Loucy (cell line): ENCODE data around the gene SELL.
"Not testable (repeated sequence)": the region's sequence is repeated elsewhere in the genome, so short reads cannot be mapped to it uniquely, and the experiment has no call there.

Experiments used
- H2AFZ ChIP-seq: fragments of 200-600 bp; sonication (generic); 2 replicates; pipeline ENCODE4 v1.6.0; 2016; ENCODE audit warnings: antibody characterized with exemption, mild to moderate bottlenecking, low read length, moderate library complexity
- H3F3A ChIP-seq: fragments of 200-600 bp; 2 replicates; pipeline ENCODE4 v1.6.0; 2016; ENCODE audit warnings: antibody characterized with exemption, low read depth, mild to moderate bottlenecking
- H3K27me3 ChIP-seq: fragments of 200-600 bp; sonication (generic); 2 replicates; pipeline ENCODE4 v1.6.1; 2014; ENCODE audit warnings: low read length, mild to moderate bottlenecking; ENCODE audit not compliant: insufficient read depth, poor library complexity, severe bottlenecking
- H3K36me3 ChIP-seq: fragments of 200-600 bp; sonication (generic); 2 replicates; pipeline ENCODE4 v1.6.1; 2016; ENCODE audit warnings: low read length; ENCODE audit not compliant: insufficient read depth
- H3K4me1 ChIP-seq: fragments of 200-600 bp; sonication (generic); 2 replicates; pipeline ENCODE4 v1.5.1; 2014; ENCODE audit warnings: low read length, mild to moderate bottlenecking; ENCODE audit not compliant: insufficient read depth, poor library complexity, severe bottlenecking
- H3K4me2 ChIP-seq: fragments of 200-600 bp; sonication (generic); 2 replicates; pipeline ENCODE4 v1.6.0; 2014; ENCODE audit warnings: antibody characterized with exemption, low read length, low read depth, mild to moderate bottlenecking; ENCODE audit not compliant: poor library complexity, severe bottlenecking
- H3K4me3 ChIP-seq: fragments of 200-600 bp; sonication (generic); 2 replicates; pipeline ENCODE4 v1.5.1; 2014; ENCODE audit warnings: low read length, mild to moderate bottlenecking, mixed read lengths; ENCODE audit not compliant: poor library complexity, severe bottlenecking
- H3K79me2 ChIP-seq: fragments of 200-600 bp; sonication (generic); 2 replicates; pipeline ENCODE4 v1.6.1; 2014; ENCODE audit warnings: low read length; ENCODE audit not compliant: insufficient read depth
- H3K9ac ChIP-seq: fragments of 200-600 bp; sonication (generic); 2 replicates; pipeline ENCODE4 v1.6.0; 2014; ENCODE audit warnings: mild to moderate bottlenecking, low read depth, low read length, moderate library complexity; ENCODE audit not compliant: poor library complexity, severe bottlenecking
- H3K9me2 ChIP-seq: fragments of 200-600 bp; sonication (generic); replicated peaks from 2 replicates; pipeline ENCODE4 v1.6.1; 2016; ENCODE audit warnings: low read depth, low read length, mixed read lengths
- H3K9me3 ChIP-seq: fragments of 200-600 bp; sonication (generic); 2 replicates; pipeline ENCODE4 v1.6.1; 2014; ENCODE audit warnings: mild to moderate bottlenecking, antibody characterized with exemption, low read length, low read depth; ENCODE audit not compliant: insufficient read depth
- H4K20me1 ChIP-seq: fragments of 200-600 bp; sonication (generic); 2 replicates; pipeline ENCODE4 v1.6.0; 2014; ENCODE audit warnings: antibody characterized with exemption, low read length, mild to moderate bottlenecking; ENCODE audit not compliant: insufficient read depth, poor library complexity, severe bottlenecking
- CTCF ChIP-seq: fragments of 200-600 bp; sonication (generic); conservative IDR thresholded peaks from 2 replicates; pipeline ENCODE4 v1.5.1; 2014; ENCODE audit warnings: mild to moderate bottlenecking, antibody characterized with exemption, low read length
- EZH2phosphoT487 ChIP-seq: fragments of 200-600 bp; IDR thresholded peaks from 2 replicates; pipeline ENCODE4 v1.6.1; 2018; ENCODE audit warnings: antibody characterized with exemption, mild to moderate bottlenecking, moderate library complexity, borderline replicate concordance

Gene SELL

GRCh38 chr1:169683661-169684060, 27.8 kb downstream of the SELL start:
- no peak overlapping the region for H3K4me2 ChIP-seq
- no peak overlapping the region for H2AFZ ChIP-seq
- no peak overlapping the region for H3K4me3 ChIP-seq
- no peak overlapping the region for H3K9ac ChIP-seq
- no peaks in the 10 kb centered on the region for H3F3A ChIP-seq
- no peaks in the 10 kb centered on the region for H3K79me2 ChIP-seq
- no peaks in the 10 kb centered on the region for H3K9me3 ChIP-seq
- peaks cover 36% of the 10 kb centered on the region for H3K4me1 ChIP-seq
- no peaks in the 10 kb centered on the region for H3K9me2 ChIP-seq
- H4K20me1 ChIP-seq = no peaks in the 10 kb centered on the region
- H3K36me3 ChIP-seq = no peaks in the 10 kb centered on the region
- TF ChIP-seq CTCF = no peak
- H3K27me3 ChIP-seq = no peaks in the 10 kb centered on the region

- not testable (repeated sequence) for H3K4me2 ChIP-seq, H4K20me1 ChIP-seq, H3K79me2 ChIP-seq, H3K36me3 ChIP-seq, H2AFZ ChIP-seq, H3K9ac ChIP-seq, H3K9me3 ChIP-seq, H3K4me3 ChIP-seq, H3K9me2 ChIP-seq, H3K27me3 ChIP-seq, H3F3A ChIP-seq
- H3K4me1 ChIP-seq = peaks cover 34% of the 10 kb centered on the region
Measured at GRCh38 chr1:169683168-169683567, 28.3 kb downstream of the SELL start.

GRCh38 chr1:169682071-169682470, 29.3 kb downstream of the SELL start:
- H3K9ac ChIP-seq = peak overlapping the region; percentile 43
- H3K9me2 ChIP-seq = no peaks in the 10 kb centered on the region
- H3K9me3 ChIP-seq = no peaks in the 10 kb centered on the region
- no peaks in the 10 kb centered on the region for H3F3A ChIP-seq
- no peaks in the 10 kb centered on the region for H4K20me1 ChIP-seq
- no peaks in the 10 kb centered on the region for H3K79me2 ChIP-seq
- peaks cover 41% of the 10 kb centered on the region for H3K4me1 ChIP-seq
- no peak for TF ChIP-seq EZH2phosphoT487
- TF ChIP-seq CTCF = no peak
- peak overlapping the region; percentile 6 for H3K4me2 ChIP-seq
- no peaks in the 10 kb centered on the region for H3K27me3 ChIP-seq
- H2AFZ ChIP-seq = no peak overlapping the region
- no peak overlapping the region for H3K4me3 ChIP-seq
- no peaks in the 10 kb centered on the region for H3K36me3 ChIP-seq

GRCh38 chr1:169681140-169681539, 30.3 kb downstream of the SELL start:
- H3K27me3 ChIP-seq = no peaks in the 10 kb centered on the region
- H3K4me2 ChIP-seq = peak overlapping the region; percentile 8
- H3K4me1 ChIP-seq = peaks cover 50% of the 10 kb centered on the region
- no peaks in the 10 kb centered on the region for H4K20me1 ChIP-seq
- peak overlapping the region; percentile 43 for H3K9ac ChIP-seq
- no peaks in the 10 kb centered on the region for H3K9me2 ChIP-seq
- H3K9me3 ChIP-seq = no peaks in the 10 kb centered on the region
- TF ChIP-seq CTCF = no peak
- no peaks in the 10 kb centered on the region for H3K36me3 ChIP-seq
- H3K79me2 ChIP-seq = no peaks in the 10 kb centered on the region
- H3F3A ChIP-seq = no peaks in the 10 kb centered on the region
- H3K4me3 ChIP-seq = no peak overlapping the region
- H2AFZ ChIP-seq = peak overlapping the region; percentile 21; the same call in 1 of the 2 replicates
